A549 (cell line): ENCODE data around the gene NFE2.

ENCODE experiments used
- CTCF ChIP-seq: fragments of >200 bp; sonication (Bioruptor Twin); formaldehyde crosslinking; IDR thresholded peaks from 3 replicates; pipeline ENCODE4 v1.5.1; 2016
- EHF ChIP-seq: fragments of 250-450 bp; sonication (Bioruptor Pico); IDR thresholded peaks from 2 replicates; pipeline ENCODE4 v1.5.0; 2020; ENCODE audit warnings: mild to moderate bottlenecking
- POLR2A ChIP-seq: IDR thresholded peaks from 2 replicates; pipeline ENCODE4 v1.6.1; 2012; ENCODE audit warnings: mild to moderate bottlenecking, low read length
- SMC3 ChIP-seq: fragments of >200 bp; sonication (Bioruptor Twin); formaldehyde crosslinking; IDR thresholded peaks from 3 replicates; pipeline ENCODE4 v1.6.1; 2018; ENCODE audit warnings: inconsistent platforms
- SREBF2 ChIP-seq: fragments of 450-650 bp; IDR thresholded peaks from 2 replicates; pipeline ENCODE4 v1.6.1; 2014; ENCODE audit warnings: mild to moderate bottlenecking, moderate library complexity
- ZSCAN20 ChIP-seq: fragments of 250-450 bp; sonication (Bioruptor Pico); IDR thresholded peaks from 2 replicates; pipeline ENCODE4 v1.8.0; 2022; ENCODE audit warnings: mild to moderate bottlenecking, moderate library complexity

- TF ChIP-seq CTCF, result no peak
- no peak for TF ChIP-seq ZSCAN20 (CRISPR knock-in tag)
- no peak for TF ChIP-seq POLR2A
- TF ChIP-seq SMC3, result no peak
- no peak for TF ChIP-seq SREBF2
- TF ChIP-seq EHF (CRISPR knock-in tag), result no peak
Observed at GRCh38 chr12:54261815-54262402, 38.9 kb downstream of the NFE2 start.
